GM06990 (cell line): ENCODE results near the gene CENPX.

Experiments
- DNase-seq: peaks from one replicate; pipeline ENCODE4 v3.0.0-alpha.2; 2011; ENCODE audit not compliant: insufficient read length; ENCODE audit errors: extremely low read depth
- H3K27me3 ChIP-seq: replicated peaks from 2 replicates; pipeline ENCODE4 v1.6.0; 2011; ENCODE audit warnings: low read length; ENCODE audit not compliant: control insufficient read depth, insufficient read depth
- H3K36me3 ChIP-seq: 2 replicates; pipeline ENCODE4 v1.5.1; 2011; ENCODE audit warnings: low read length; ENCODE audit not compliant: control insufficient read depth, insufficient read depth
- H3K4me3 ChIP-seq: replicated peaks from 2 replicates; pipeline ENCODE4 v1.5.1; 2011; ENCODE audit warnings: low read depth, mild to moderate bottlenecking, control low read depth, low read length
- TF ChIP-seq, protein P1 (sequence below): IDR thresholded peaks from 2 replicates; pipeline ENCODE4 v1.5.1; 2011; ENCODE audit warnings: low read length, control low read depth, mild to moderate bottlenecking, inconsistent platforms; ENCODE audit not compliant: insufficient read depth, poor library complexity, severe bottlenecking

CENPX gene

GRCh38 chr17:82010575-82011525, 11.8 kb downstream of the CENPX start:
- H3K4me3 ChIP-seq, result no peak overlapping the region
- no peak for DNase-seq
- no peaks in the 10 kb centered on the region for H3K27me3 ChIP-seq
- TF ChIP-seq, protein P1, sequence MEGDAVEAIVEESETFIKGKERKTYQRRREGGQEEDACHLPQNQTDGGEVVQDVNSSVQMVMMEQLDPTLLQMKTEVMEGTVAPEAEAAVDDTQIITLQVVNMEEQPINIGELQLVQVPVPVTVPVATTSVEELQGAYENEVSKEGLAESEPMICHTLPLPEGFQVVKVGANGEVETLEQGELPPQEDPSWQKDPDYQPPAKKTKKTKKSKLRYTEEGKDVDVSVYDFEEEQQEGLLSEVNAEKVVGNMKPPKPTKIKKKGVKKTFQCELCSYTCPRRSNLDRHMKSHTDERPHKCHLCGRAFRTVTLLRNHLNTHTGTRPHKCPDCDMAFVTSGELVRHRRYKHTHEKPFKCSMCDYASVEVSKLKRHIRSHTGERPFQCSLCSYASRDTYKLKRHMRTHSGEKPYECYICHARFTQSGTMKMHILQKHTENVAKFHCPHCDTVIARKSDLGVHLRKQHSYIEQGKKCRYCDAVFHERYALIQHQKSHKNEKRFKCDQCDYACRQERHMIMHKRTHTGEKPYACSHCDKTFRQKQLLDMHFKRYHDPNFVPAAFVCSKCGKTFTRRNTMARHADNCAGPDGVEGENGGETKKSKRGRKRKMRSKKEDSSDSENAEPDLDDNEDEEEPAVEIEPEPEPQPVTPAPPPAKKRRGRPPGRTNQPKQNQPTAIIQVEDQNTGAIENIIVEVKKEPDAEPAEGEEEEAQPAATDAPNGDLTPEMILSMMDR, result no peak
- peaks cover 2% of the 10 kb centered on the region for H3K36me3 ChIP-seq

GRCh38 chr17:82009413-82009812, 13.3 kb downstream of the CENPX start:
- TF ChIP-seq, protein P1, result no peak
- no peak overlapping the region for H3K4me3 ChIP-seq
- peaks cover 2% of the 10 kb centered on the region for H3K36me3 ChIP-seq
- H3K27me3 ChIP-seq, result no peaks in the 10 kb centered on the region
- no peak for DNase-seq

DNA sequence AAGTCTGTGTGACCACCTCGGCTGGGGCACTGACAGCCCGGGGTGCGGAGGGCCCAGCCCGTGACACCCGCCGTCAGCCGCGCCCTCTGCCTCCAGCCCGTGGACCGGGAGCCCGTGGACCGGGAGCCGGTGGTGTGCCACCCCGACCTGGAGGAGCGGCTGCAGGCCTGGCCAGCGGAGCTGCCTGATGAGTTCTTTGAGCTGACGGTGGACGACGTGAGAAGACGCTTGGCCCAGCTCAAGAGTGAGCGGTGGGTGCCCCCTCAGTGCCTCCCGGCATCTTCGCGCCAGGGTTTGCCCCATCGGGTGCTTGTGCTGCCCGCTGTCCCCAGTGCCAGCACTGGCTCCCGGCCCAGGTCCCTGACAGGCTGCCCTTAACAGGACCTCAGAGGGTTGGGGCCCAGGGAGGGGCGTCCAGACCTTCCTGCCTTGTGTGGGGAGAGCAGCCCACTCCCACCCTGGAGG, 13.7 kb downstream of the CENPX start:
- H3K36me3 ChIP-seq, result peaks cover 2% of the 10 kb centered on the region
- no peak for DNase-seq
- TF ChIP-seq, protein P1, result no peak

DNA sequence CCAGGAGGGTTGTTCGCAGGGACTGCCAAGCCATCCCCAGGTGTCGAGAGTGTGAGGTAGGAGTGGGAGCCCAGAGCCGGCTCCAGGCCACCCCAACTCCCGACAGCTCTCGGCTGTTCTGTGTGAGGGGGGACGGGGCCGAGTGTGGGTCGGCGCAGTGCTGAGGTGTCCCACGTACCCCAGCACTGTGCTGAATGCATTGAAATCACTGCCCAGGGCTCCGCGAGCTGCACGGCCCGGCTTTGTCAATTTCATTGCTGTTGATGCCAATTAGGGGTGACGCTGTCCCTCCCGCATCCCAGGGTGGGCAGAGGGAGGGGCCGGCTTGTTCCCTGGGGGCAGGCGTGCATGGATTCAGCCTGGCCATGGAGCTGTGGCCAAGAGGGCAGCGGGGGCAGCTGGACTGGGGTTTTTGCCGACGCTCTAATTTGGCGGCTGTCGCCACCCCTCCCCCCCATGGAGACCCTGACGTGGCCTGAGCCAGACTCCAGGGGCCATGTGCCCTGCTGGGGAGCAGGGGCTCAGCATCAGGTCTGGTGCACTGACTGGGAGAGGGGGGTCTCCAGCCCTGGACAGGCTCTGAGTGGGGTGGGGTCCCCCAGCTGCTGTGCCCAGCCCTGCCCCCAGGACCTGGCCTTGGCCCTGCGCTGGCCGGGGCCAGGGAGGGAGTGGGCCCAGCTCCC, 14.3 kb downstream of the CENPX start:
- no peak for DNase-seq
- H3K27me3 ChIP-seq, result no peaks in the 10 kb centered on the region
- TF ChIP-seq, protein P1, result no peak
- no peak overlapping the region for H3K4me3 ChIP-seq
- H3K36me3 ChIP-seq, result peaks cover 2% of the 10 kb centered on the region

More for the DNA sequence above, 13.7 kb downstream of the CENPX start:
- Histone ChIP-seq H3K27me3 (no peaks in the 10 kb centered on the region), H3K4me3 (no peak overlapping the region)

DNA sequence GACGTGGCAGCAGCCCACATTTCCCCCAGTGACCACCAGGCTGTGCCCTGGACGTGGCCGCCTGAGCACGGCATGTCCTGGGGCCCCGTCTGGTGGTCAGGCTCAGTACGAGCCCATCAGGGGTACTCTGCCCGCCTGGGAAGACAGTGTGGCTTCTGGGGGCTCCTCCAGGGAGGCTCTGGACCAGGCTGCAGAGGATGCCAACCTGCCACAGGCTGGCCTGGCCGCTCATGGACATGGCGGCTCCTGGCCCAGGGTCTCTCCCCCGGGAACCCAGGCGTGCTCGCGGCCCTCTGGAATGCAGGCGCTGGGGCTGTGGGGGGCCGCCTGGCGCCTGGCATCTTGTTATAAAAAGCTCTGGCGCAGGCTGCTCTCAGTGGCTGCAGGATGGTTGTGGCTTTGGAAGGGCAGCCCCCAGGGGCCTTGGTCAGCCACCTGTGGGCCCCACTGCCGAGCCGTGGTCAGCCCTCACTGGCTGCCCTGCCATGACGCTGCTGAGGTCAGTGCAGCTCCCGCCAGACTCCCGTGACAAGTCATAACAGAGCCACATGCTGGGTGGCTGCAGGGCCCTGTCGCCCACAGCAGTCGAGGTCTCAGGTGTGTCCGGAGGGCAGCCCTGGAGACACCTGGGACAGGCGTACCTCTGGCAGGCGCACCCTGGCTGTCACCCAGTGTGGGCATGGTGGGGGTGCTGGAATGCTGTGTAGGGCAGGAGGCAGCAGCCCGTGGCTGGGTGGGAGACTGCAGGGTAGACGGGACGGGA, 15.0 kb downstream of the CENPX start:
- TF ChIP-seq, protein P1, result no peak

More for the DNA sequence above, 15.0 kb downstream of the CENPX start:
- no peak for DNase-seq
- Histone ChIP-seq H3K4me3 (no peak overlapping the region), H3K27me3 (no peaks in the 10 kb centered on the region), H3K36me3 (peaks cover 2% of the 10 kb centered on the region)
